Right cardiac atrium (tissue), 5 donors: ENCODE data around the gene PCNX4. TPM values are rescaled to one million over a fixed set of nuclear protein-coding genes. Genes with fewer than 3 reads are reported as not detected.

Source experiments
- ATAC-seq, 2 donors: fragments of 200-7000 bp; cut with Tn5 transposase; one replicate each; pipeline versions ENCODE4 v1.8.0 to v1.9.1; 2020; ENCODE audit warnings: moderate library complexity in 2 of 2, mild to moderate bottlenecking in 1 of 2
- DNase-seq, 3 donors: peaks; one replicate each; pipeline ENCODE4 v3.0.0-alpha.2; 2020
- H3K27ac ChIP-seq: one replicate; pipeline ENCODE4 v1.5.1; 2013; ENCODE audit warnings: mild to moderate bottlenecking, low read length, control low read depth, moderate library complexity
- H3K27me3 ChIP-seq: one replicate; pipeline ENCODE4 v1.6.1; 2013; ENCODE audit not compliant: control insufficient read depth, insufficient read depth
- H3K4me1 ChIP-seq: one replicate; pipeline ENCODE4 v1.6.1; 2013; ENCODE audit warnings: low read length; ENCODE audit not compliant: control insufficient read depth, insufficient read depth
- H3K4me3 ChIP-seq: one replicate; pipeline ENCODE4 v1.5.1; 2013; ENCODE audit warnings: low read length, control low read depth
- H3K9me3 ChIP-seq: one replicate; pipeline ENCODE4 v1.6.1; 2013; ENCODE audit warnings: low read length; ENCODE audit not compliant: control insufficient read depth
- WGBS: extraction: QIAGEN DNeasy Blood & Tissue Kit; methylation state at CpG from one replicate; pipeline ENCODE4 v1.1.7; 2013; 5-methylcytosine and 5-hydroxymethylcytosine counted together
- intact Hi-C, 4 donors: fragments of 100-400 bp; cut with DNase I; formaldehyde crosslinking; loops; one replicate each; pipeline versions ENCODE4 v1.11.0 to v1.14.0; 2022 to 2023
- polyA plus RNA-seq: library from polyadenylated mRNA; stranded (reverse); fragments of 200-250 nt; gene quantifications from one replicate; pipeline ENCODE4 v1.2.3, GENCODE V29; 2013
- total RNA-seq, 4 donors: library from RNA; stranded (reverse); fragmentation: NEBNext Ultra II Directional; extraction: Animal tissue kit (Norgen Biotek cat#: 25700); gene quantifications; one replicate each; pipeline ENCODE4 v1.2.1, GENCODE V29; 2021
- donor health status: healthy with polysubstance abuse.
- donor health status: DM: no; HTN: yes; CAD: no.
- donor health status: DM: no; HTN: no; CAD: no.
- donor health status: DM: no; HTN: yes; CAD: no; lungs with severe emphysema.
- donor health status: DM: yes; HTN: yes; CAD: no.

The PCNX4 gene
- total and polyA plus RNA-seq, 5 donors: 19.5 to 41.3 (median 32.4) TPM

- Histone ChIP-seq H3K27ac (no peak overlapping the region), H3K27me3 (no peaks in the 10 kb centered on the region), H3K4me3 (no peak overlapping the region), H3K9me3 (no peaks in the 10 kb centered on the region), H3K4me1 (no peaks in the 10 kb centered on the region)
- DNase-seq: no peak
- WGBS: 67% methylated on average over 3 of the region's 3 CpGs
- no peak for ATAC-seq
- intact Hi-C loops: no loop called here
These were observed 4.1 kb upstream of the PCNX4 start for GRCh38 chr14:60087668-60088067.

GRCh38 chr14:60089221-60089620, 2.5 kb upstream of the PCNX4 start:
- intact Hi-C loops: no loop called here
- H3K27me3 ChIP-seq: no peaks in the 10 kb centered on the region
- WGBS: 55% methylated on average over 4 of the region's 4 CpGs
- H3K9me3 ChIP-seq: no peaks in the 10 kb centered on the region
- ATAC-seq (no peak), DNase-seq (no peak)
- H3K27ac ChIP-seq: no peak overlapping the region
- no peak overlapping the region for H3K4me3 ChIP-seq
- H3K4me1 ChIP-seq: peaks cover 2% of the 10 kb centered on the region

- DNase-seq (peak; percentile 47 to 70 (median 68)), ATAC-seq (peak; percentile 32 to 50)
- Histone ChIP-seq H3K27me3 (no peaks in the 10 kb centered on the region), H3K4me3 (peak overlapping the region; percentile 85), H3K4me1 (peaks cover 6% of the 10 kb centered on the region), H3K27ac (peak overlapping the region; percentile 68), H3K9me3 (no peaks in the 10 kb centered on the region)
- intact Hi-C loops: loop anchor here in 2 of 4 donors (10.0 kb wide), 1 partner anchor 74 kb away; the partner anchor contains the start of gene DHRS7 (in 2 of the 2)
- WGBS: 7% methylated on average over 16 of the region's 16 CpGs
These were observed 731 bp upstream of the PCNX4 start for GRCh38 chr14:60090864-60091519.

GRCh38 chr14:60092526-60092920, 800 bp downstream of the PCNX4 start:
- Histone ChIP-seq H3K4me3 (peak overlapping the region; percentile 85), H3K27me3 (no peaks in the 10 kb centered on the region), H3K9me3 (no peaks in the 10 kb centered on the region), H3K27ac (peak overlapping the region; percentile 68), H3K4me1 (peaks cover 9% of the 10 kb centered on the region)
- ATAC-seq: peak in 1 of 2 donors; percentile 16
- intact Hi-C loops: loop anchor here in 2 of 4 donors (10.0 kb wide), 1 partner anchor 72 kb away; the partner anchor contains the start of gene DHRS7 (in 2 of the 2)
- peak in 1 of 3 donors; percentile 43 for DNase-seq
- WGBS: under 1% methylated on average over 14 of the region's 14 CpGs

GRCh38 chr14:60093080-60093479, 1.4 kb downstream of the PCNX4 start:
- Histone ChIP-seq H3K27ac (peak overlapping the region; percentile 68), H3K4me3 (peak overlapping the region; percentile 85), H3K27me3 (no peaks in the 10 kb centered on the region), H3K4me1 (peaks cover 9% of the 10 kb centered on the region), H3K9me3 (no peaks in the 10 kb centered on the region)
- 12% methylated on average over 3 of the region's 3 CpGs for WGBS
- ATAC-seq (no peak), DNase-seq (no peak)
- intact Hi-C loops: loop anchor here in 2 of 4 donors (10.0 kb wide), 1 partner anchor 72 kb away; the partner anchor contains the start of gene DHRS7 (in 2 of the 2)

GRCh38 chr14:60093606-60094005, 1.9 kb downstream of the PCNX4 start:
- Histone ChIP-seq H3K4me3 (peak overlapping the region; percentile 85), H3K27me3 (no peaks in the 10 kb centered on the region), H3K4me1 (peaks cover 9% of the 10 kb centered on the region), H3K27ac (no peak overlapping the region), H3K9me3 (no peaks in the 10 kb centered on the region)
- intact Hi-C loops: loop anchor here in 2 of 4 donors (10.0 kb wide), 1 partner anchor 71 kb away; the partner anchor contains the start of gene DHRS7 (in 2 of the 2)
- DNase-seq (no peak), ATAC-seq (no peak)

GRCh38 chr14:60094306-60094897, 2.7 kb downstream of the PCNX4 start:
- Histone ChIP-seq H3K27me3 (no peaks in the 10 kb centered on the region), H3K4me3 (peak overlapping the region; percentile 4), H3K4me1 (peaks cover 9% of the 10 kb centered on the region), H3K9me3 (no peaks in the 10 kb centered on the region), H3K27ac (peak overlapping the region; percentile 33)
- 43% methylated on average over 5 of the region's 5 CpGs for WGBS
- no peak for DNase-seq
- ATAC-seq: no peak
- intact Hi-C loops: loop anchor here in 2 of 4 donors (10.0 kb wide), 1 partner anchor 70 kb away; the partner anchor contains the start of gene DHRS7 (in 2 of the 2)

GRCh38 chr14:60095231-60095630, 3.5 kb downstream of the PCNX4 start:
- no peak for ATAC-seq
- no peak for DNase-seq
- Histone ChIP-seq H3K27me3 (no peaks in the 10 kb centered on the region), H3K4me1 (peaks cover 9% of the 10 kb centered on the region), H3K27ac (no peak overlapping the region), H3K9me3 (no peaks in the 10 kb centered on the region), H3K4me3 (no peak overlapping the region)
- intact Hi-C loops: loop anchor here in 2 of 4 donors (10.0 kb wide), 1 partner anchor 70 kb away; the partner anchor contains the start of gene DHRS7 (in 2 of the 2)

GRCh38 chr14:60095781-60096450, 4.2 kb downstream of the PCNX4 start:
- 48% methylated on average over 3 of the region's 3 CpGs for WGBS
- H3K4me3 ChIP-seq: no peak overlapping the region
- peaks cover 9% of the 10 kb centered on the region for H3K4me1 ChIP-seq
- ATAC-seq (no peak), DNase-seq (no peak)
- H3K27me3 ChIP-seq: no peaks in the 10 kb centered on the region
- no peaks in the 10 kb centered on the region for H3K9me3 ChIP-seq
- intact Hi-C loops: loop anchor here in 2 of 4 donors (10.0 kb wide), 1 partner anchor 69 kb away; the partner anchor contains the start of gene DHRS7 (in 2 of the 2)
- no peak overlapping the region for H3K27ac ChIP-seq

- no peaks in the 10 kb centered on the region for H3K9me3 ChIP-seq
- H3K4me1 ChIP-seq: peaks cover 9% of the 10 kb centered on the region
- no peak overlapping the region for H3K4me3 ChIP-seq
- 86% methylated on average over 6 of the region's 6 CpGs for WGBS
- no peak overlapping the region for H3K27ac ChIP-seq
- ATAC-seq (no peak), DNase-seq (no peak)
- intact Hi-C loops: loop anchor here in 2 of 4 donors (10.0 kb wide), 1 partner anchor 67 kb away; the partner anchor contains the start of gene DHRS7 (in 2 of the 2)
- H3K27me3 ChIP-seq: no peaks in the 10 kb centered on the region
These were observed 6.3 kb downstream of the PCNX4 start for GRCh38 chr14:60097974-60098373.
